Liver (tissue), 3 donors: ENCODE results near the gene CACNA1C.

Experiments
- FOXA1 ChIP-seq: IDR thresholded peaks from 2 replicates; pipeline ENCODE4 v1.6.1; 2016; ENCODE audit warnings: antibody characterized with exemption
- GABPA ChIP-seq, 2 donors: IDR thresholded peaks in 1 of 2; conservative IDR thresholded peaks in 1 of 2; 2 replicates each; pipeline ENCODE4 v1.6.1; 2016; ENCODE audit warnings: antibody characterized with exemption in 2 of 2, mild to moderate bottlenecking in 1 of 2, moderate library complexity in 1 of 2
- JUND ChIP-seq, 2 donors: IDR thresholded peaks; 2 replicates each; pipeline ENCODE4 v1.6.1; 2016; ENCODE audit warnings: antibody characterized with exemption in 2 of 2
- NR2F2 ChIP-seq: IDR thresholded peaks from 2 replicates; pipeline ENCODE4 v1.6.1; 2016; ENCODE audit warnings: antibody characterized with exemption
- RAD21 ChIP-seq, 2 donors: IDR thresholded peaks; 2 replicates each; pipeline ENCODE4 v1.6.1; 2016; ENCODE audit warnings: antibody characterized with exemption in 2 of 2, mild to moderate bottlenecking in 2 of 2
- RXRA ChIP-seq, 2 donors: IDR thresholded peaks; 2 replicates each; pipeline ENCODE4 v1.6.1; 2017 to 2018; ENCODE audit warnings: antibody characterized with exemption in 2 of 2, mild to moderate bottlenecking in 1 of 2
- SP1 ChIP-seq: IDR thresholded peaks from 2 replicates; pipeline ENCODE4 v1.6.1; 2018; ENCODE audit warnings: antibody characterized with exemption, mild to moderate bottlenecking
- TAF1 ChIP-seq: conservative IDR thresholded peaks from 2 replicates; pipeline ENCODE4 v1.6.1; 2016; ENCODE audit warnings: antibody characterized with exemption, mild to moderate bottlenecking
- YY1 ChIP-seq: IDR thresholded peaks from 2 replicates; pipeline ENCODE4 v1.6.1; 2016; ENCODE audit warnings: antibody characterized with exemption, mild to moderate bottlenecking
- TF ChIP-seq, protein P1 (sequence below): fragments of 150-350 bp; IDR thresholded peaks from 2 replicates; pipeline ENCODE4 v1.5.1; 2017; ENCODE audit warnings: improper control_type of control experiment, low read depth, low read length; ENCODE audit not compliant: missing input control
- TF ChIP-seq, protein P2 (sequence below): IDR thresholded peaks from 2 replicates; pipeline ENCODE4 v1.6.1; 2016; ENCODE audit warnings: antibody characterized with exemption, mild to moderate bottlenecking
- TF ChIP-seq, protein P3 (sequence below): IDR thresholded peaks from 2 replicates; pipeline ENCODE4 v1.6.1; 2016; ENCODE audit warnings: antibody characterized with exemption
- TF ChIP-seq, protein P4 (sequence below): IDR thresholded peaks from 2 replicates; pipeline ENCODE4 v1.6.1; 2016; ENCODE audit warnings: antibody characterized with exemption
- TF ChIP-seq, protein P5 (sequence below): IDR thresholded peaks from 2 replicates; pipeline ENCODE4 v1.6.1; 2016; ENCODE audit warnings: antibody characterized with exemption
- donor health status: healthy.
- donor health status: healthy.

DNA sequence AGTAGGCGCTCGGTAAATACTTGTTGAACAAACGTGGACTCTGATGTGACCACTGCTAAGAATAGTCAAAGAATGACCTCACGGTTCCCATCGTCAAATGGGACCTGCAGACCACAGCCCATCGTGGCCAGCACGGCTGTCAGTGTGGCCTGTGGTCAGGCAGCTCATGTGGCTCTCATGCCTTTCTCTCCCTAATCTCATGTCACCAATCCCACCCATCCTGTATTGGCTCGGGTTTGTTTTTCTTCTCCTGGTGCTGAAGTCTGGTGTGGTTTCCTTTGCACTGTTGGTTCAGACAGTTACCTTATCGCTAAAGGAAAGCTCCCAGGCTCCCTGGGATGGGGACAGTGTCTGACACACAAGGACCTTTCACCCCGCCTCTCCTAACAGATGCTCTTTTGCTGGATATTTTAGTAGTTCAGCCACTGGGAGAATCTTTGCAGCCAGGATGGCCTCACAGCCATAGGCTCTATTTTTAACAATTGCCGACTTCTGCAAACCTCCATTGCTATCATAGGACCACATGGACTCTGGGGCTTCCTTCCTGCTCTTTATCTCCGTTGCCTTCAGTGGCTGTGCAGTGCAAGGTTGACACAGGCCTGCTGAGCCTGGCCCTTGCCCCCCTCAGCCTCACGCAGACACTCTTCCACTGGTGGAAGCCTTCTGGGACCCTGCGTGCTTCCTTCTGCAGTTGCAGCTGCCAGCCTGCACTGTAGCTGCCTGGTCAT, 448.8 kb downstream of the CACNA1C start:
- TF ChIP-seq RAD21 (IDR thresholded peaks at IDR 0.05) (peak in 1 of 2 donors; percentile 19), GABPA (IDR thresholded peaks at IDR 0.05 in 1 of 2, conservative IDR thresholded peaks at IDR 0.05 in 1 of 2) (no peak), TAF1 (no peak), FOXA1 (no peak), RXRA (IDR thresholded peaks at IDR 0.05) (peak in 1 of 2 donors; percentile 17), YY1 (no peak), NR2F2 (peak; percentile 99), SP1 (peak; percentile 54), JUND (IDR thresholded peaks at IDR 0.05) (no peak)
- TF ChIP-seq, protein P1, sequence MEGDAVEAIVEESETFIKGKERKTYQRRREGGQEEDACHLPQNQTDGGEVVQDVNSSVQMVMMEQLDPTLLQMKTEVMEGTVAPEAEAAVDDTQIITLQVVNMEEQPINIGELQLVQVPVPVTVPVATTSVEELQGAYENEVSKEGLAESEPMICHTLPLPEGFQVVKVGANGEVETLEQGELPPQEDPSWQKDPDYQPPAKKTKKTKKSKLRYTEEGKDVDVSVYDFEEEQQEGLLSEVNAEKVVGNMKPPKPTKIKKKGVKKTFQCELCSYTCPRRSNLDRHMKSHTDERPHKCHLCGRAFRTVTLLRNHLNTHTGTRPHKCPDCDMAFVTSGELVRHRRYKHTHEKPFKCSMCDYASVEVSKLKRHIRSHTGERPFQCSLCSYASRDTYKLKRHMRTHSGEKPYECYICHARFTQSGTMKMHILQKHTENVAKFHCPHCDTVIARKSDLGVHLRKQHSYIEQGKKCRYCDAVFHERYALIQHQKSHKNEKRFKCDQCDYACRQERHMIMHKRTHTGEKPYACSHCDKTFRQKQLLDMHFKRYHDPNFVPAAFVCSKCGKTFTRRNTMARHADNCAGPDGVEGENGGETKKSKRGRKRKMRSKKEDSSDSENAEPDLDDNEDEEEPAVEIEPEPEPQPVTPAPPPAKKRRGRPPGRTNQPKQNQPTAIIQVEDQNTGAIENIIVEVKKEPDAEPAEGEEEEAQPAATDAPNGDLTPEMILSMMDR, result no peak
- TF ChIP-seq, protein P2, sequence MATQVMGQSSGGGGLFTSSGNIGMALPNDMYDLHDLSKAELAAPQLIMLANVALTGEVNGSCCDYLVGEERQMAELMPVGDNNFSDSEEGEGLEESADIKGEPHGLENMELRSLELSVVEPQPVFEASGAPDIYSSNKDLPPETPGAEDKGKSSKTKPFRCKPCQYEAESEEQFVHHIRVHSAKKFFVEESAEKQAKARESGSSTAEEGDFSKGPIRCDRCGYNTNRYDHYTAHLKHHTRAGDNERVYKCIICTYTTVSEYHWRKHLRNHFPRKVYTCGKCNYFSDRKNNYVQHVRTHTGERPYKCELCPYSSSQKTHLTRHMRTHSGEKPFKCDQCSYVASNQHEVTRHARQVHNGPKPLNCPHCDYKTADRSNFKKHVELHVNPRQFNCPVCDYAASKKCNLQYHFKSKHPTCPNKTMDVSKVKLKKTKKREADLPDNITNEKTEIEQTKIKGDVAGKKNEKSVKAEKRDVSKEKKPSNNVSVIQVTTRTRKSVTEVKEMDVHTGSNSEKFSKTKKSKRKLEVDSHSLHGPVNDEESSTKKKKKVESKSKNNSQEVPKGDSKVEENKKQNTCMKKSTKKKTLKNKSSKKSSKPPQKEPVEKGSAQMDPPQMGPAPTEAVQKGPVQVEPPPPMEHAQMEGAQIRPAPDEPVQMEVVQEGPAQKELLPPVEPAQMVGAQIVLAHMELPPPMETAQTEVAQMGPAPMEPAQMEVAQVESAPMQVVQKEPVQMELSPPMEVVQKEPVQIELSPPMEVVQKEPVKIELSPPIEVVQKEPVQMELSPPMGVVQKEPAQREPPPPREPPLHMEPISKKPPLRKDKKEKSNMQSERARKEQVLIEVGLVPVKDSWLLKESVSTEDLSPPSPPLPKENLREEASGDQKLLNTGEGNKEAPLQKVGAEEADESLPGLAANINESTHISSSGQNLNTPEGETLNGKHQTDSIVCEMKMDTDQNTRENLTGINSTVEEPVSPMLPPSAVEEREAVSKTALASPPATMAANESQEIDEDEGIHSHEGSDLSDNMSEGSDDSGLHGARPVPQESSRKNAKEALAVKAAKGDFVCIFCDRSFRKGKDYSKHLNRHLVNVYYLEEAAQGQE, result peak; percentile 44
- TF ChIP-seq, protein P3, sequence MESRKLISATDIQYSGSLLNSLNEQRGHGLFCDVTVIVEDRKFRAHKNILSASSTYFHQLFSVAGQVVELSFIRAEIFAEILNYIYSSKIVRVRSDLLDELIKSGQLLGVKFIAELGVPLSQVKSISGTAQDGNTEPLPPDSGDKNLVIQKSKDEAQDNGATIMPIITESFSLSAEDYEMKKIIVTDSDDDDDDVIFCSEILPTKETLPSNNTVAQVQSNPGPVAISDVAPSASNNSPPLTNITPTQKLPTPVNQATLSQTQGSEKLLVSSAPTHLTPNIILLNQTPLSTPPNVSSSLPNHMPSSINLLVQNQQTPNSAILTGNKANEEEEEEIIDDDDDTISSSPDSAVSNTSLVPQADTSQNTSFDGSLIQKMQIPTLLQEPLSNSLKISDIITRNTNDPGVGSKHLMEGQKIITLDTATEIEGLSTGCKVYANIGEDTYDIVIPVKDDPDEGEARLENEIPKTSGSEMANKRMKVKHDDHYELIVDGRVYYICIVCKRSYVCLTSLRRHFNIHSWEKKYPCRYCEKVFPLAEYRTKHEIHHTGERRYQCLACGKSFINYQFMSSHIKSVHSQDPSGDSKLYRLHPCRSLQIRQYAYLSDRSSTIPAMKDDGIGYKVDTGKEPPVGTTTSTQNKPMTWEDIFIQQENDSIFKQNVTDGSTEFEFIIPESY, result no peak
- TF ChIP-seq, protein P4, sequence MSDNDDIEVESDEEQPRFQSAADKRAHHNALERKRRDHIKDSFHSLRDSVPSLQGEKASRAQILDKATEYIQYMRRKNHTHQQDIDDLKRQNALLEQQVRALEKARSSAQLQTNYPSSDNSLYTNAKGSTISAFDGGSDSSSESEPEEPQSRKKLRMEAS, result peak; percentile 56
- TF ChIP-seq, protein P5, sequence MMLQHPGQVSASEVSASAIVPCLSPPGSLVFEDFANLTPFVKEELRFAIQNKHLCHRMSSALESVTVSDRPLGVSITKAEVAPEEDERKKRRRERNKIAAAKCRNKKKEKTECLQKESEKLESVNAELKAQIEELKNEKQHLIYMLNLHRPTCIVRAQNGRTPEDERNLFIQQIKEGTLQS, result no peak
